CD4-positive, alpha-beta T cell (primary cell): ENCODE results near the gene SRC. TPM values are rescaled to one million over a fixed set of nuclear protein-coding genes. Genes with fewer than 3 reads are reported as not detected.

Experiments used
- ATAC-seq: fragments of 200-7000 bp; cut with Tn5 transposase; one replicate; pipeline ENCODE4 v1.10.0; 2022; ENCODE audit warnings: mild to moderate bottlenecking; ENCODE audit not compliant: poor library complexity
- CTCF ChIA-PET: fragments of 350-600 bp; sonication (Branson Sonifier 250); formaldehyde crosslinking; loops from one replicate; lab custom pipeline; 2021; ENCODE audit warnings: antibody characterized with exemption, inconsistent platforms; lab: Charles Lee
- POLR2A ChIA-PET: fragments of 350-600 bp; sonication (Branson Sonifier 250); formaldehyde crosslinking; loops from one replicate; lab custom pipeline; 2021; ENCODE audit warnings: antibody characterized with exemption, inconsistent platforms; lab: Charles Lee
- DNase-seq, 14 experiments: peaks; one replicate each; pipeline ENCODE4 v3.0.0-alpha.2; 2013 to 2020; ENCODE audit warnings: mixed read lengths in 2 of 14
- H3K27ac ChIP-seq, 2 donors: one replicate each; pipeline versions ENCODE4 v1.5.1 to v1.7.0; 2013; ENCODE audit warnings: low read length in 2 of 2, low read depth in 1 of 2, mild to moderate bottlenecking in 1 of 2
- H3K27me3 ChIP-seq, 2 experiments: 1 replicate in 1 of 2; 2 replicates in 1 of 2; pipeline versions ENCODE4 v1.6.1 to v1.7.0; 2013; ENCODE audit warnings: low read length in 2 of 2, control low read depth in 1 of 2, mild to moderate bottlenecking in 1 of 2, moderate library complexity in 1 of 2; ENCODE audit not compliant: insufficient read depth in 2 of 2, control insufficient read depth in 1 of 2
- H3K36me3 ChIP-seq: one replicate; pipeline ENCODE4 v1.6.1; 2013; ENCODE audit warnings: low read length, control low read depth; ENCODE audit not compliant: insufficient read depth
- H3K4me1 ChIP-seq: one replicate; pipeline ENCODE4 v1.6.1; 2013; ENCODE audit warnings: low read length, control low read depth; ENCODE audit not compliant: insufficient read depth
- H3K4me3 ChIP-seq: one replicate; pipeline ENCODE4 v1.5.1; 2013; ENCODE audit warnings: mild to moderate bottlenecking, low read length, moderate library complexity
- H3K9me3 ChIP-seq, 2 experiments: 1 replicate in 1 of 2; 2 replicates in 1 of 2; pipeline versions ENCODE4 v1.6.1 to v1.7.0; 2013; ENCODE audit warnings: low read length in 2 of 2, mild to moderate bottlenecking in 2 of 2, control low read depth in 1 of 2, moderate library complexity in 1 of 2; ENCODE audit not compliant: control insufficient read depth in 1 of 2, insufficient read depth in 1 of 2
- H3K27ac Mint-ChIP-seq: one replicate; pipeline ENCODE4 v1.8.0; 2020; ENCODE audit warnings: mixed read lengths
- H3K27me3 Mint-ChIP-seq: one replicate; pipeline ENCODE4 v1.8.0; 2021; ENCODE audit warnings: mixed read lengths
- H3K36me3 Mint-ChIP-seq: one replicate; pipeline ENCODE4 v1.8.0; 2021; ENCODE audit warnings: low read depth, mixed read lengths
- H3K4me1 Mint-ChIP-seq: one replicate; pipeline ENCODE4 v1.8.0; 2021; ENCODE audit warnings: low read depth, mixed read lengths
- H3K4me3 Mint-ChIP-seq: one replicate; pipeline ENCODE4 v1.8.0; 2020; ENCODE audit warnings: mild to moderate bottlenecking, mixed read lengths
- H3K9me3 Mint-ChIP-seq: one replicate; pipeline ENCODE4 v1.8.0; 2020; ENCODE audit warnings: mixed read lengths
- CTCF ChIP-seq: fragments of 200-600 bp; IDR thresholded peaks from one replicate; pipeline ENCODE4 v1.8.0; 2022; ENCODE audit warnings: antibody characterized with exemption, mild to moderate bottlenecking
- intact Hi-C, 2 experiments: fragments of 100-400 bp; cut with DNase I in 1 of 2; cut with micrococcal nuclease in 1 of 2; formaldehyde crosslinking; loops; one replicate each; pipeline versions ENCODE4 v1.15.1 to v1.9.0; 2023 to 2025; cut with DNase I, micrococcal nuclease
- total RNA-seq, 174 experiments: library from RNA in 2 of 174; stranded (reverse) in 2 of 174; gene quantifications; one replicate each; pipeline ENCODE4 v1.2.3 and lab custom pipeline; 2021 to 2026

The SRC gene
- total RNA-seq, 2 experiments from 2014 or later = 2.5 to 3.1 TPM

GRCh38 chr20:37334450-37334849 lies 11.5 kb upstream of the SRC start:
- ATAC-seq (no peak), DNase-seq (no peak)
- no peaks in the 10 kb centered on the region for H3K27me3 ChIP-seq
- H3K27ac ChIP-seq = no peak overlapping the region
- H3K9me3 Mint-ChIP-seq = no peaks in the 10 kb centered on the region
- H3K4me1 Mint-ChIP-seq = peaks cover 19% of the 10 kb centered on the region
- no peak overlapping the region for H3K4me3 ChIP-seq
- no peaks in the 10 kb centered on the region for H3K27me3 Mint-ChIP-seq
- H3K4me1 ChIP-seq = peaks cover 18% of the 10 kb centered on the region
- no peaks in the 10 kb centered on the region for H3K36me3 ChIP-seq
- TF ChIP-seq CTCF = no peak
- H3K36me3 Mint-ChIP-seq = no peaks in the 10 kb centered on the region
- intact Hi-C loops = no loop called here
- no peak overlapping the region for H3K4me3 Mint-ChIP-seq
- ChIA-PET CTCF (no interaction called here), POLR2A (no interaction called here)
- no peak overlapping the region for H3K27ac Mint-ChIP-seq
- H3K9me3 ChIP-seq = no peaks in the 10 kb centered on the region

- ChIA-PET CTCF (interaction anchor here (0.6 kb wide), 1 partner anchor 141 kb away, joined by 3 read pairs; no protein-coding TSS in a partner anchor), POLR2A (no interaction called here)
- TF ChIP-seq CTCF = no peak
- peak in 2 of 14 experiments; percentile 62 to 65 for DNase-seq
- H3K4me3 ChIP-seq = no peak overlapping the region
- intact Hi-C loops = no loop called here
- H3K4me1 ChIP-seq = peaks cover 18% of the 10 kb centered on the region
- H3K27ac Mint-ChIP-seq = no peak overlapping the region
- no peak overlapping the region for H3K27ac ChIP-seq
- H3K36me3 ChIP-seq = no peaks in the 10 kb centered on the region
- no peak overlapping the region for H3K4me3 Mint-ChIP-seq
- peaks cover 19% of the 10 kb centered on the region for H3K4me1 Mint-ChIP-seq
- no peak for ATAC-seq
- H3K9me3 Mint-ChIP-seq = no peaks in the 10 kb centered on the region
- H3K27me3 Mint-ChIP-seq = no peaks in the 10 kb centered on the region
- no peaks in the 10 kb centered on the region for H3K27me3 ChIP-seq
- no peaks in the 10 kb centered on the region for H3K9me3 ChIP-seq
- H3K36me3 Mint-ChIP-seq = no peaks in the 10 kb centered on the region
Observed at GRCh38 chr20:37335642-37336368, 10.1 kb upstream of the SRC start.

- Histone ChIP-seq H3K9me3 (no peaks in the 10 kb centered on the region), H3K4me1 (peaks cover 18% of the 10 kb centered on the region), H3K27ac (no peak overlapping the region), H3K36me3 (no peaks in the 10 kb centered on the region), H3K4me3 (no peak overlapping the region), H3K27me3 (no peaks in the 10 kb centered on the region)
- POLR2A ChIA-PET = no interaction called here
- intact Hi-C loops = no loop called here
- CTCF ChIA-PET = no interaction called here
- no peak overlapping the region for H3K27ac Mint-ChIP-seq
- H3K4me3 Mint-ChIP-seq = no peak overlapping the region
- TF ChIP-seq CTCF = no peak
- H3K27me3 Mint-ChIP-seq = no peaks in the 10 kb centered on the region
- H3K36me3 Mint-ChIP-seq = no peaks in the 10 kb centered on the region
- no peaks in the 10 kb centered on the region for H3K9me3 Mint-ChIP-seq
- ATAC-seq (peak; percentile 66), DNase-seq (peak in 5 of 14 experiments; percentile 13 to 80 (median 39))
- peaks cover 19% of the 10 kb centered on the region for H3K4me1 Mint-ChIP-seq
Observed at GRCh38 chr20:37336369-37337207, 9.4 kb upstream of the SRC start.
